Calu3 (cell line): ENCODE data around the gene PTPRR. TPM values are rescaled to one million over a fixed set of nuclear protein-coding genes. Genes with fewer than 3 reads are reported as not detected.

Source experiments
- BruUV-seq: library from RNA; stranded (reverse); fragments of 400-500 nt; replicated peaks from 2 replicates; lab custom pipeline; 2021; lab: Mats Ljungman, UMichigan
- CTCF ChIA-PET: fragments of 300-600 bp; sonication (Branson Sonifier 250); formaldehyde crosslinking; loops from one replicate; lab custom pipeline; 2022; ENCODE audit warnings: antibody characterized with exemption; lab: Charles Lee
- DNase-seq: peaks from one replicate; pipeline ENCODE4 v3.0.0; 2022
- H3K27ac Mint-ChIP-seq: one replicate; pipeline ENCODE4 v1.8.0; 2022; ENCODE audit warnings: mixed read lengths; ENCODE audit not compliant: unreplicated experiment
- H3K27me3 Mint-ChIP-seq: one replicate; pipeline ENCODE4 v1.8.0; 2022; ENCODE audit warnings: mixed read lengths; ENCODE audit not compliant: unreplicated experiment
- H3K36me3 Mint-ChIP-seq: one replicate; pipeline ENCODE4 v1.8.0; 2022; ENCODE audit warnings: mild to moderate bottlenecking, moderate library complexity, mixed read lengths; ENCODE audit not compliant: insufficient read depth, unreplicated experiment
- H3K4me1 Mint-ChIP-seq: one replicate; pipeline ENCODE4 v1.8.0; 2022; ENCODE audit warnings: mild to moderate bottlenecking, low read depth, mixed read lengths; ENCODE audit not compliant: unreplicated experiment
- H3K4me3 Mint-ChIP-seq: one replicate; pipeline ENCODE4 v1.8.0; 2022; ENCODE audit warnings: mild to moderate bottlenecking, low read depth, moderate library complexity, mixed read lengths; ENCODE audit not compliant: unreplicated experiment
- H3K9me3 Mint-ChIP-seq: one replicate; pipeline ENCODE4 v1.8.0; 2022; ENCODE audit warnings: low read depth, mixed read lengths; ENCODE audit not compliant: unreplicated experiment
- CTCF ChIP-seq: fragments of 200-600 bp; IDR thresholded peaks from one replicate; pipeline ENCODE4 v1.8.0; 2022; ENCODE audit warnings: antibody characterized with exemption; ENCODE audit not compliant: unreplicated experiment
- intact Hi-C: fragments of 100-400 bp; cut with micrococcal nuclease; formaldehyde crosslinking; loops from one replicate; pipeline ENCODE4 v1.10.0; 2022; ENCODE audit not compliant: unreplicated experiment
- total RNA-seq: library from RNA; stranded (reverse); gene quantifications from 2 replicates; pipeline ENCODE4 v1.2.3, GENCODE V29; 2022

PTPRR gene
- total RNA-seq, 1 experiment from 2014 or later = 39.1 TPM

- peaks cover 2% of the 10 kb centered on the region for H3K9me3 Mint-ChIP-seq
Measured at GRCh38 chr12:70830221-70831061, 90.1 kb downstream of the PTPRR start.

GRCh38 chr12:70829070-70829469, 91.5 kb downstream of the PTPRR start:
- no peaks in the 10 kb centered on the region for H3K27me3 Mint-ChIP-seq
- no peaks in the 10 kb centered on the region for H3K36me3 Mint-ChIP-seq
- no TSS peak for BruUV-seq
- TF ChIP-seq CTCF = no peak
- intact Hi-C loops = no loop called here
- no peak overlapping the region for H3K27ac Mint-ChIP-seq
- CTCF ChIA-PET = no interaction called here
- DNase-seq = no peak
- H3K4me1 Mint-ChIP-seq = peaks cover 19% of the 10 kb centered on the region
- peaks cover 2% of the 10 kb centered on the region for H3K9me3 Mint-ChIP-seq
- no peak overlapping the region for H3K4me3 Mint-ChIP-seq

More at GRCh38 chr12:70830221-70831061, 90.1 kb downstream of the PTPRR start:
- no peak for DNase-seq
- TF ChIP-seq CTCF = no peak
- intact Hi-C loops = loop anchor here (5.0 kb wide), 1 partner anchor 182 kb away; no protein-coding TSS in a partner anchor
- no TSS peak for BruUV-seq
- H3K4me1 Mint-ChIP-seq = peaks cover 19% of the 10 kb centered on the region
- CTCF ChIA-PET = interaction anchor here (1.2 to 1.4 kb wide), 3 partner anchors 15 to 184 kb away, joined by 3 to 5 read pairs (median 3); no protein-coding TSS in a partner anchor
- H3K36me3 Mint-ChIP-seq = no peaks in the 10 kb centered on the region
- no peaks in the 10 kb centered on the region for H3K27me3 Mint-ChIP-seq
- H3K4me3 Mint-ChIP-seq = no peak overlapping the region
- no peak overlapping the region for H3K27ac Mint-ChIP-seq

- DNase-seq = no peak
- Mint-ChIP-seq H3K36me3 (no peaks in the 10 kb centered on the region), H3K27ac (no peak overlapping the region), H3K9me3 (peaks cover 2% of the 10 kb centered on the region), H3K4me3 (no peak overlapping the region), H3K4me1 (peaks cover 24% of the 10 kb centered on the region), H3K27me3 (no peaks in the 10 kb centered on the region)
- BruUV-seq = no TSS peak
- intact Hi-C loops = no loop called here
- CTCF ChIA-PET = no interaction called here
- no peak for TF ChIP-seq CTCF
Measured at GRCh38 chr12:70828351-70828750, 92.2 kb downstream of the PTPRR start.

- CTCF ChIA-PET = no interaction called here
- Mint-ChIP-seq H3K36me3 (no peaks in the 10 kb centered on the region), H3K27ac (no peak overlapping the region), H3K9me3 (no peaks in the 10 kb centered on the region), H3K27me3 (no peaks in the 10 kb centered on the region), H3K4me3 (no peak overlapping the region), H3K4me1 (peaks cover 15% of the 10 kb centered on the region)
- no peak for DNase-seq
- no TSS peak for BruUV-seq
- intact Hi-C loops = no loop called here
- no peak for TF ChIP-seq CTCF
Measured at GRCh38 chr12:70826156-70826555, 94.4 kb downstream of the PTPRR start.
